K562 (cell line): ENCODE results near the gene NCAPD2. TPM values are rescaled to one million over a fixed set of nuclear protein-coding genes. Genes with fewer than 3 reads are reported as not detected.

Experiments
- ATAC-seq: fragments of 200-7000 bp; cut with Tn5 transposase; 3 replicates; pipeline ENCODE4 v1.9.1; 2020; ENCODE audit warnings: moderate library complexity
- BruUV-seq: library from RNA; stranded (reverse); fragments of 400-500 nt; replicated peaks from 2 replicates; lab custom pipeline; 2021; lab: Mats Ljungman, UMichigan
- CTCF ChIA-PET: fragments of 300-600 bp; formaldehyde crosslinking; extraction: SDS; loops from one replicate; lab custom pipeline; 2021; ENCODE audit warnings: low intra/inter-chr PET ratio; lab: Yijun Ruan, JAX
- POLR2A ChIA-PET: fragments of 300-600, 350-650 bp; sonication (Branson Sonifier 250); formaldehyde crosslinking; extraction: SDS; loops from one replicate; lab custom pipeline; 2021; ENCODE audit warnings: antibody characterized with exemption, inconsistent platforms; lab: Yijun Ruan, JAX
- DNase-seq, 4 experiments: peaks; one replicate each; pipeline versions ENCODE4 v3.0.0 to v3.0.0-alpha.2; 2011 to 2018; ENCODE audit warnings: low spot score in 3 of 4, mixed read lengths in 3 of 4; ENCODE audit errors: extremely low read depth in 1 of 4
- FAIRE-seq: peaks from 2 replicates; lab custom pipeline; 2011; peaks lifted over from hg19 to GRCh38; lab: Jason Lieb, UNC
- H2AFZ ChIP-seq: 2 replicates; pipeline ENCODE4 v1.6.0; 2011; ENCODE audit warnings: low read depth, low read length, control low read depth, inconsistent platforms
- H3K27ac ChIP-seq: fragments of 200-600 bp; 3 replicates; pipeline ENCODE4 v1.8.0; 2011; ENCODE audit warnings: low read depth, mild to moderate bottlenecking, control low read depth, inconsistent platforms, low read length, moderate library complexity, mixed read lengths; ENCODE audit errors: extremely low read depth
- H3K27me3 ChIP-seq, 2 experiments: fragments of 300-600 bp in 1 of 2; 2 replicates in 1 of 2; 3 replicates in 1 of 2; pipeline versions ENCODE4 v1.6.0 to v1.8.0; 2011; ENCODE audit warnings: inconsistent platforms in 2 of 2, low read length in 2 of 2, mild to moderate bottlenecking in 1 of 2, mixed read lengths in 1 of 2, moderate library complexity in 1 of 2; ENCODE audit not compliant: control insufficient read depth in 2 of 2, insufficient read depth in 2 of 2
- H3K36me3 ChIP-seq: fragments of 300-600 bp; 3 replicates; pipeline ENCODE4 v1.8.0; 2011; ENCODE audit warnings: mild to moderate bottlenecking, low read length, inconsistent platforms; ENCODE audit not compliant: control insufficient read depth, insufficient read depth
- H3K4me1 ChIP-seq, 2 experiments: fragments of 200-600 bp in 1 of 2; replicated peaks in 1 of 2; 2 replicates in 1 of 2; 3 replicates in 1 of 2; pipeline versions ENCODE4 v1.5.1 to v1.8.0; 2011; ENCODE audit warnings: inconsistent platforms in 2 of 2, low read length in 2 of 2, mild to moderate bottlenecking in 1 of 2, mixed read lengths in 1 of 2, moderate library complexity in 1 of 2; ENCODE audit not compliant: control insufficient read depth in 2 of 2, insufficient read depth in 2 of 2
- H3K4me2 ChIP-seq: 2 replicates; pipeline ENCODE4 v1.6.1; 2011; ENCODE audit warnings: low read length, control low read depth, inconsistent platforms, mixed read lengths; ENCODE audit not compliant: insufficient read depth
- H3K4me3 ChIP-seq: fragments of 200-600 bp; sonication (generic), shearing (Covaris generic); 2 replicates; pipeline ENCODE4 v1.5.1; 2016; ENCODE audit warnings: control low read depth, inconsistent platforms
- H3K79me2 ChIP-seq: fragments of 200-600 bp; 3 replicates; pipeline ENCODE4 v1.8.0; 2011; ENCODE audit warnings: low read length, inconsistent platforms; ENCODE audit not compliant: control insufficient read depth, insufficient read depth
- H3K9ac ChIP-seq, 2 experiments: 2 replicates each; pipeline versions ENCODE4 v1.6.0 to v1.6.1; 2011; ENCODE audit warnings: low read depth in 2 of 2, low read length in 2 of 2, control low read depth in 1 of 2, inconsistent platforms in 1 of 2, mild to moderate bottlenecking in 1 of 2, mixed read lengths in 1 of 2; ENCODE audit not compliant: insufficient read depth in 1 of 2
- H3K9me1 ChIP-seq: one replicate; pipeline ENCODE4 v1.6.0; 2011; ENCODE audit warnings: inconsistent platforms, mild to moderate bottlenecking, low read length, moderate library complexity; ENCODE audit not compliant: control insufficient read depth, insufficient read depth
- H3K9me3 ChIP-seq: replicated peaks from 2 replicates; pipeline ENCODE4 v1.5.1; 2011; ENCODE audit warnings: low read depth, low read length, inconsistent platforms; ENCODE audit not compliant: control insufficient read depth, insufficient read depth
- H4K20me1 ChIP-seq: replicated peaks from 2 replicates; pipeline ENCODE4 v1.6.1; 2011; ENCODE audit warnings: low read length, inconsistent platforms, mixed read lengths; ENCODE audit not compliant: control insufficient read depth, insufficient read depth
- ADNP ChIP-seq: fragments of 200-800 bp; sonication (Bioruptor generic); IDR thresholded peaks from 2 replicates; pipeline ENCODE4 v1.6.1; 2016; ENCODE audit warnings: missing genetic modification characterization, missing compliant biosample characterization
- C11orf30 ChIP-seq: fragments of 450-650 bp; IDR thresholded peaks from 2 replicates; pipeline ENCODE4 v1.6.1; 2016; ENCODE audit warnings: low read depth, mild to moderate bottlenecking
- CBX2 ChIP-seq: fragments of 200-600 bp; sonication (generic); IDR thresholded peaks from one replicate; pipeline ENCODE4 v1.6.1; 2012; ENCODE audit warnings: mild to moderate bottlenecking, low read length, inconsistent platforms; ENCODE audit not compliant: insufficient read depth, poor library complexity, severe bottlenecking
- CREB3L1 ChIP-seq: fragments of 450-650 bp; IDR thresholded peaks from 2 replicates; pipeline ENCODE4 v1.6.1; 2014; ENCODE audit warnings: low read depth, mild to moderate bottlenecking, moderate library complexity, borderline replicate concordance
- CUX1 ChIP-seq: fragments of 200-800 bp; sonication (Bioruptor generic); IDR thresholded peaks from 2 replicates; pipeline ENCODE4 v1.6.1; 2016; ENCODE audit warnings: missing genetic modification characterization, missing compliant biosample characterization
- GABPA ChIP-seq: fragments of 200-800 bp; sonication (Bioruptor generic); conservative IDR thresholded peaks from 2 replicates; pipeline ENCODE4 v1.6.1; 2016; ENCODE audit warnings: low read depth, missing genetic modification characterization, missing compliant biosample characterization
- MTF1 ChIP-seq: fragments of 250-450 bp; sonication (Bioruptor Pico); IDR thresholded peaks from 2 replicates; pipeline ENCODE4 v1.9.0; 2021; ENCODE audit warnings: moderate library complexity, mild to moderate bottlenecking, inconsistent platforms, borderline replicate concordance
- PCBP2 ChIP-seq: fragments of 200-400 bp; formaldehyde crosslinking; IDR thresholded peaks from 2 replicates; pipeline ENCODE4 v1.6.1; 2018; ENCODE audit warnings: low read length, low read depth, mild to moderate bottlenecking, moderate library complexity; ENCODE audit not compliant: poor library complexity, severe bottlenecking
- PKNOX1 ChIP-seq: fragments of 450-650 bp; IDR thresholded peaks from 2 replicates; pipeline ENCODE4 v1.6.1; 2016
- RAD21 ChIP-seq, 2 experiments: fragments of 250-450 bp in 1 of 2; fragments of 450-650 bp in 1 of 2; sonication (Bioruptor Pico) in 1 of 2; formaldehyde crosslinking in 1 of 2; IDR thresholded peaks in 1 of 2; conservative IDR thresholded peaks in 1 of 2; 2 replicates each; pipeline versions ENCODE4 v1.4.0 to v1.8.0; 2020 to 2022; ENCODE audit warnings: mild to moderate bottlenecking in 2 of 2, moderate library complexity in 1 of 2
- RUNX1 ChIP-seq: sonication (generic); IDR thresholded peaks from 2 replicates; pipeline ENCODE4 v1.6.1; 2016; ENCODE audit warnings: antibody characterized with exemption, low read depth
- ZNF696 ChIP-seq: fragments of 250-450 bp; sonication (Bioruptor Pico); conservative IDR thresholded peaks from 2 replicates; pipeline ENCODE4 v1.4.0; 2020; ENCODE audit warnings: mild to moderate bottlenecking, moderate library complexity
- WGBS: fragments of 100-300 bp; shearing (Covaris generic); methylation state at CpG from one replicate; pipeline ENCODE4 v1.1.6; 2016; ENCODE audit warnings: low coverage, mixed read lengths; ENCODE audit not compliant: insufficient coverage; ENCODE audit errors: missing lambda C conversion rate; 5-methylcytosine and 5-hydroxymethylcytosine counted together
- in situ Hi-C: fragments of 300-500 bp; cut with MboI; formaldehyde crosslinking; loops from 4 replicates; pipeline ENCODE4 v1.15.0; 2018; ENCODE audit warnings: inconsistent platforms, mixed read lengths
- intact Hi-C: fragments of 100-400 bp; cut with micrococcal nuclease; formaldehyde crosslinking; loops from 2 replicates; pipeline ENCODE4 v1.14.2; 2022
- polyA plus RNA-seq, 8 experiments: library from polyadenylated mRNA; depleted of rRNA in 4 of 8; stranded (reverse) in 5 of 8; unstranded in 3 of 8; fragments of >200 nt; fragmentation: Nextera tagmentation in 2 of 8; fragmentation: Illumina TruSeq in 1 of 8; extraction: Ambion mirVana in 2 of 8; extraction: Trizol in 1 of 8; gene quantifications; 2 replicates each; pipeline versions ENCODE4 v1.2.1 to v1.2.3, GENCODE V29; 2011 to 2014; ENCODE audit warnings: inconsistent platforms in 1 of 8, missing spikeins in 1 of 8
- total RNA-seq, 7 experiments: library from RNA; depleted of rRNA in 6 of 7; stranded (reverse); fragments of >200 nt in 6 of 7; fragmentation: Illumina TruSeq in 2 of 7; extraction: Trizol in 2 of 7; gene quantifications; 2 replicates each; pipeline versions ENCODE4 v1.2.1 to v1.2.3, GENCODE V29; 2011 to 2021; ENCODE audit warnings: low replicate concordance in 1 of 7

NCAPD2 gene
- total and polyA plus RNA-seq, 9 of the 15 experiments (the other 6 are each of a cell fraction or from before 2014, with no cell fraction given), result 16.9 to 93.7 (median 68.3) TPM

- Histone ChIP-seq H3K4me2 (peak within 1 kb of the TSS; percentile 93), H3K9ac (peak within 1 kb of the TSS; percentile 84 to 100), H3K36me3 (peaks cover 73% of the 10 kb centered on the region), H3K4me3 (peak within 1 kb of the TSS; percentile 84), H4K20me1 (peaks cover 38% of the 10 kb centered on the region), H3K27me3 (no peaks in the 10 kb centered on the region), H3K4me1 (peaks cover 31 to 62% of the 10 kb centered on the region in 2 experiments; a peak in 4 of 5 replicates), H3K9me1 (no peaks in the 10 kb centered on the region), H2AFZ (peak within 1 kb of the TSS; percentile 83), H3K79me2 (peaks cover 63% of the 10 kb centered on the region), H3K9me3 (no peaks in the 10 kb centered on the region), H3K27ac (peak within 1 kb of the TSS; percentile 87)
- intact Hi-C loops (loop anchor here (2.0 to 10.0 kb wide), 2 partner anchors 39 to 209 kb away; partner anchors contain the start of gene NCAPD2), in situ Hi-C loops (no loop called here)
- DNase-seq (peak in 3 of 4 experiments; percentile 69 to 94 (median 90)), FAIRE-seq (peak; percentile 78), ATAC-seq (peak; percentile 77)
- POLR2A ChIA-PET, result interaction anchor here (0.6 to 2.6 kb wide), 19 partner anchors 9 to 404 kb away, joined by 3 to 20 read pairs (median 3); partner anchors contain the start of genes CDCA3, LTBR, MRPL51 and USP5
- TSS peak; percentile 65 for BruUV-seq
- under 1% methylated on average over 46 of the region's 62 CpGs for WGBS
- CTCF ChIA-PET, result no interaction called here
- TF ChIP-seq ADNP (tag), result no peak
- TF ChIP-seq CREB3L1, result peak; percentile 50; the same call in 1 of the 2 replicates
- no peak for TF ChIP-seq C11orf30
- TF ChIP-seq ZNF696 (CRISPR knock-in tag), result no peak
- no peak for TF ChIP-seq RAD21 (CRISPR knock-in tag; conservative IDR thresholded peaks at IDR 0.05 in 1 of 2, IDR thresholded peaks at IDR 0.05 in 1 of 2)
- TF ChIP-seq PCBP2, result peak; percentile 87
- no peak for TF ChIP-seq PKNOX1
- no peak for TF ChIP-seq RUNX1
- TF ChIP-seq MTF1 (CRISPR knock-in tag), result no peak
- no peak for TF ChIP-seq CBX2
- no peak for TF ChIP-seq GABPA
- TF ChIP-seq CUX1 (CRISPR knock-in tag), result no peak
Observed at GRCh38 chr12:6533923-6534694, 40.2 kb downstream of the NCAPD2 start, which contains the start of gene GAPDH. GAPDH (plus strand) TSS chr12:6534517; CDS start chr12:6534833, 316 bp downstream.
